C4-2B (cell line): Measurements from ENCODE around the gene NLRP13.

ENCODE experiments used
- H3K27ac ChIP-seq: fragments of 450-650 bp; 2 replicates; pipeline ENCODE4 v1.5.1; 2017
- CTCF ChIP-seq: fragments of 450-650 bp; conservative IDR thresholded peaks from 2 replicates; pipeline ENCODE4 v1.5.1; 2017; ENCODE audit warnings: mild to moderate bottlenecking
- ZFX ChIP-seq: fragments of 450-650 bp; IDR thresholded peaks from 2 replicates; pipeline ENCODE4 v1.6.1; 2017

NLRP13 gene

GRCh38 chr19:55898911-55899310 lies 33.2 kb downstream of the NLRP13 start:
- H3K27ac ChIP-seq: no peak overlapping the region
- TF ChIP-seq ZFX (no peak), CTCF (no peak)

- TF ChIP-seq CTCF: no peak
- no peak for TF ChIP-seq ZFX
- H3K27ac ChIP-seq: no peak overlapping the region
Measured at GRCh38 chr19:55882626-55883025, 49.5 kb downstream of the NLRP13 start.

GRCh38 chr19:55877211-55877610 lies 54.9 kb downstream of the NLRP13 start:
- no peak for TF ChIP-seq ZFX
- TF ChIP-seq CTCF: no peak
- H3K27ac ChIP-seq: no peak overlapping the region

- TF ChIP-seq ZFX: no peak
- no peak for TF ChIP-seq CTCF
- no peak overlapping the region for H3K27ac ChIP-seq
Measured at GRCh38 chr19:55870736-55871135, 61.4 kb downstream of the NLRP13 start.

- TF ChIP-seq ZFX (no peak), CTCF (no peak)
- H3K27ac ChIP-seq: no peak overlapping the region
Measured at GRCh38 chr19:55867101-55867500, 65.0 kb downstream of the NLRP13 start.

- H3K27ac ChIP-seq: no peak overlapping the region
- TF ChIP-seq ZFX: no peak
- no peak for TF ChIP-seq CTCF
Measured at GRCh38 chr19:55866521-55866920, 65.6 kb downstream of the NLRP13 start.

- H3K27ac ChIP-seq: no peak overlapping the region
- no peak for TF ChIP-seq ZFX
- TF ChIP-seq CTCF: no peak
Measured at GRCh38 chr19:55858969-55859368, 73.2 kb downstream of the NLRP13 start.
